GM23338 (cell line): ENCODE data around the gene GRIK5. TPM values are rescaled to one million over a fixed set of nuclear protein-coding genes. Genes with fewer than 3 reads are reported as not detected.

Experiments
- ATAC-seq: fragments of 200-7000 bp; cut with Tn5 transposase; 3 replicates; pipeline ENCODE4 v1.9.1; 2020
- DNase-seq: peaks from one replicate; pipeline ENCODE4 v3.0.0-alpha.2; 2015; ENCODE audit warnings: low spot score
- H2AFZ ChIP-seq: fragments of 200-600 bp; sonication (generic); 2 replicates; pipeline ENCODE4 v1.8.0; 2016; ENCODE audit warnings: antibody characterized with exemption, mild to moderate bottlenecking, moderate library complexity
- H3F3A ChIP-seq: fragments of 200-600 bp; sonication (generic); replicated peaks from 2 replicates; pipeline ENCODE4 v1.8.0; 2017; ENCODE audit warnings: antibody characterized with exemption, mixed run types, low read depth
- H3K27ac ChIP-seq: fragments of 200-600 bp; sonication (generic); 2 replicates; pipeline ENCODE4 v1.6.1; 2016; ENCODE audit warnings: low read depth
- H3K27me3 ChIP-seq: fragments of 200-600 bp; sonication (generic); 2 replicates; pipeline ENCODE4 v1.8.0; 2016; ENCODE audit warnings: mild to moderate bottlenecking, mixed run types, moderate library complexity; ENCODE audit not compliant: insufficient read depth
- H3K36me3 ChIP-seq: fragments of 200-600 bp; sonication (generic); 2 replicates; pipeline ENCODE4 v1.8.0; 2016; ENCODE audit warnings: mild to moderate bottlenecking; ENCODE audit not compliant: insufficient read depth
- H3K4me1 ChIP-seq: fragments of 200-600 bp; sonication (generic); 2 replicates; pipeline ENCODE4 v1.8.0; 2016; ENCODE audit warnings: mild to moderate bottlenecking, moderate library complexity; ENCODE audit not compliant: insufficient read depth
- H3K4me2 ChIP-seq: fragments of 200-600 bp; sonication (generic); 2 replicates; pipeline ENCODE4 v1.7.1; 2017; ENCODE audit warnings: mixed run types
- H3K4me3 ChIP-seq: fragments of 200-600 bp; sonication (generic); 2 replicates; pipeline ENCODE4 v1.6.1; 2016; ENCODE audit warnings: mixed run types
- H3K79me2 ChIP-seq: fragments of 200-600 bp; sonication (generic); replicated peaks from 2 replicates; pipeline ENCODE4 v1.8.0; 2017; ENCODE audit warnings: mild to moderate bottlenecking; ENCODE audit not compliant: insufficient read depth
- H3K9me2 ChIP-seq: fragments of 200-600 bp; sonication (generic); 2 replicates; pipeline ENCODE4 v1.8.0; 2017; ENCODE audit not compliant: insufficient read depth
- H4K20me1 ChIP-seq: fragments of 200-600 bp; sonication (generic); replicated peaks from 2 replicates; pipeline ENCODE4 v1.8.0; 2017; ENCODE audit warnings: mild to moderate bottlenecking; ENCODE audit not compliant: insufficient read depth
- H3K27ac Mint-ChIP-seq: 2 replicates; pipeline ENCODE4 v1.8.0; 2020; ENCODE audit warnings: inconsistent platforms, mild to moderate bottlenecking, moderate library complexity, mixed read lengths
- H3K27me3 Mint-ChIP-seq: 3 replicates; pipeline ENCODE4 v1.8.0; 2022; ENCODE audit warnings: low read depth, mild to moderate bottlenecking, moderate library complexity, mixed read lengths, inconsistent platforms; ENCODE audit not compliant: insufficient read depth, poor library complexity
- H3K36me3 Mint-ChIP-seq: 3 replicates; pipeline ENCODE4 v1.8.0; 2021; ENCODE audit warnings: low read depth, mild to moderate bottlenecking, inconsistent platforms, moderate library complexity, mixed read lengths
- H3K4me1 Mint-ChIP-seq: 3 replicates; pipeline ENCODE4 v1.8.0; 2020; ENCODE audit warnings: mild to moderate bottlenecking, inconsistent platforms, mixed read lengths
- H3K4me3 Mint-ChIP-seq: 3 replicates; pipeline ENCODE4 v1.8.0; 2021; ENCODE audit warnings: moderate library complexity, mild to moderate bottlenecking, inconsistent platforms, mixed read lengths
- H3K9me3 Mint-ChIP-seq: 3 replicates; pipeline ENCODE4 v1.8.0; 2020; ENCODE audit warnings: moderate library complexity, mild to moderate bottlenecking, inconsistent platforms, mixed read lengths
- CTCF ChIP-seq, 2 experiments: fragments of 200-600 bp in 1 of 2; sonication (generic) in 1 of 2; conservative IDR thresholded peaks; 2 replicates each; pipeline versions ENCODE4 v1.5.1 to v1.6.1; 2016 to 2017; ENCODE audit warnings: antibody characterized with exemption in 2 of 2, low read depth in 2 of 2, mild to moderate bottlenecking in 2 of 2, moderate library complexity in 1 of 2
- EZH2phosphoT487 ChIP-seq: fragments of 200-600 bp; sonication (generic); IDR thresholded peaks from one replicate; pipeline ENCODE4 v1.8.1; 2018; ENCODE audit warnings: antibody characterized with exemption; ENCODE audit not compliant: unreplicated experiment
- NANOG ChIP-seq: IDR thresholded peaks from 2 replicates; pipeline ENCODE4 v1.6.1; 2016; ENCODE audit warnings: antibody characterized with exemption, borderline replicate concordance
- POLR2AphosphoS5 ChIP-seq: IDR thresholded peaks from 2 replicates; pipeline ENCODE4 v1.6.1; 2016; ENCODE audit warnings: antibody characterized with exemption, low read depth
- REST ChIP-seq: IDR thresholded peaks from one replicate; pipeline ENCODE4 v1.6.1; 2018; ENCODE audit warnings: antibody characterized with exemption; ENCODE audit not compliant: unreplicated experiment
- STAT1 ChIP-seq: IDR thresholded peaks from one replicate; pipeline ENCODE4 v1.6.1; 2016; ENCODE audit warnings: antibody characterized with exemption; ENCODE audit not compliant: unreplicated experiment
- ZNF331 ChIP-seq: fragments of 250-450 bp; sonication (Bioruptor Pico); IDR thresholded peaks from 2 replicates; pipeline ENCODE4 v1.5.0; 2020; ENCODE audit warnings: low read depth, mild to moderate bottlenecking, moderate library complexity
- ZNF462 ChIP-seq: fragments of 250-450 bp; sonication (Bioruptor Pico); IDR thresholded peaks from 2 replicates; pipeline ENCODE4 v1.5.0; 2020; ENCODE audit warnings: mild to moderate bottlenecking, moderate library complexity
- long read RNA-seq: library from polyadenylated mRNA; unstranded; transcript quantifications from one replicate; pipeline ENCODE4 v2.0.0, GENCODE V29; 2020; ENCODE audit not compliant: unreplicated experiment
- polyA plus RNA-seq: library from polyadenylated mRNA; unstranded; fragments of >200 nt; fragmentation: Nextera tagmentation; extraction: Ambion mirVana; gene quantifications from 2 replicates; pipeline ENCODE4 v1.2.1, GENCODE V29; 2016
- total RNA-seq: library from RNA; depleted of rRNA; stranded (reverse); fragments of >200 nt; shearing (Covaris generic); gene quantifications from 2 replicates; pipeline ENCODE4 v1.2.3, GENCODE V29; 2014; rRNA removed

The GRIK5 gene
- total RNA-seq (34.3 and 42.5 TPM in 2 replicates), polyA plus RNA-seq (5.1 and 6.2 TPM in 2 replicates)
- long read RNA-seq, partial matches to known transcripts: 0 of 3 reads
- long read RNA-seq, other reads (novel, unspliced or antisense): 3 of 3 reads

GRCh38 chr19:42069619-42070351 is at the start of gene GRIK5:
GRIK5 (minus strand) TSS chr19:42070206; CDS start chr19:42065770, 4,436 bp downstream.
- H3K36me3 Mint-ChIP-seq: peaks cover 4% of the 10 kb centered on the region; the same call in 2 of the 3 replicates
- DNase-seq (peak; percentile 66), ATAC-seq (peak; percentile 72)
- no peaks in the 10 kb centered on the region for H3K27me3 Mint-ChIP-seq
- H3K4me2 ChIP-seq: peak within 1 kb of the TSS; percentile 91
- no peak within 1 kb of the TSS for H3K27ac Mint-ChIP-seq
- H3K27me3 ChIP-seq: no peaks in the 10 kb centered on the region
- peaks cover 12% of the 10 kb centered on the region for H4K20me1 ChIP-seq
- H3K9me3 Mint-ChIP-seq: 0 out of 3 replicates have a peak, but pooled peaks cover 3% of the 10 kb centered on the region
- H3K9me2 ChIP-seq: no peaks in the 10 kb centered on the region
- H3K27ac ChIP-seq: peak within 1 kb of the TSS; percentile 72; the same call in 1 of the 2 replicates
- no peak for TF ChIP-seq CTCF (conservative IDR thresholded peaks at IDR 0.05; ENCODE audit: low read depth in 2 of 2)
- peak; percentile 65 for TF ChIP-seq POLR2AphosphoS5
- H2AFZ ChIP-seq: peak within 1 kb of the TSS; percentile 76
- no peaks in the 10 kb centered on the region; the same call in 1 of the 2 replicates for H3K36me3 ChIP-seq
- H3K79me2 ChIP-seq: peaks cover 26% of the 10 kb centered on the region
- H3K4me1 Mint-ChIP-seq: peaks cover 19% of the 10 kb centered on the region
- H3K4me3 Mint-ChIP-seq: no peak within 1 kb of the TSS; the same call in 1 of the 3 replicates
- H3F3A ChIP-seq: peaks cover 9% of the 10 kb centered on the region; the same call in 1 of the 2 replicates
- H3K4me3 ChIP-seq: peak within 1 kb of the TSS; percentile 83
- peaks cover 20% of the 10 kb centered on the region for H3K4me1 ChIP-seq

- H3K27me3 ChIP-seq: no peaks in the 10 kb centered on the region
- H3K9me3 Mint-ChIP-seq: no peaks in the 10 kb centered on the region
- H2AFZ ChIP-seq: no peak overlapping the region
- no peaks in the 10 kb centered on the region for H3K79me2 ChIP-seq
- DNase-seq (no peak), ATAC-seq (no peak)
- H3K4me3 ChIP-seq: no peak overlapping the region
- no peak overlapping the region for H3K27ac ChIP-seq
- H3K9me2 ChIP-seq: no peaks in the 10 kb centered on the region
- H3F3A ChIP-seq: no peaks in the 10 kb centered on the region; the same call in 1 of the 2 replicates
- H4K20me1 ChIP-seq: no peaks in the 10 kb centered on the region
- peaks cover 22% of the 10 kb centered on the region for H3K27me3 Mint-ChIP-seq
- H3K36me3 Mint-ChIP-seq: no peaks in the 10 kb centered on the region; the same call in 2 of the 3 replicates
- H3K4me2 ChIP-seq: no peak overlapping the region
- H3K4me1 ChIP-seq: peaks cover 22% of the 10 kb centered on the region
- H3K27ac Mint-ChIP-seq: no peak overlapping the region
- no peak overlapping the region for H3K4me3 Mint-ChIP-seq
- H3K4me1 Mint-ChIP-seq: peaks cover 34% of the 10 kb centered on the region
- H3K36me3 ChIP-seq: no peaks in the 10 kb centered on the region
- TF ChIP-seq NANOG (no peak), REST (no peak), STAT1 (no peak), EZH2phosphoT487 (no peak), POLR2AphosphoS5 (no peak), ZNF462 (CRISPR knock-in tag) (no peak), ZNF331 (CRISPR knock-in tag) (no peak)
These were observed 47.1 kb upstream of the GRIK5 start for GRCh38 chr19:42117076-42117475.
